NCI-H1436 treated with DMSO at 0.1 percent for 48 hours (cell line): Measurements from ENCODE around the gene DZIP1.
"Not testable (repeated sequence)": the region's sequence is repeated elsewhere in the genome, so short reads cannot be mapped to it uniquely, and the experiment has no call there.

Experiments
- DNase-seq: peaks from one replicate; lab custom pipeline; 2025; lab: John Stamatoyannopoulos, UW

Gene DZIP1

DNA sequence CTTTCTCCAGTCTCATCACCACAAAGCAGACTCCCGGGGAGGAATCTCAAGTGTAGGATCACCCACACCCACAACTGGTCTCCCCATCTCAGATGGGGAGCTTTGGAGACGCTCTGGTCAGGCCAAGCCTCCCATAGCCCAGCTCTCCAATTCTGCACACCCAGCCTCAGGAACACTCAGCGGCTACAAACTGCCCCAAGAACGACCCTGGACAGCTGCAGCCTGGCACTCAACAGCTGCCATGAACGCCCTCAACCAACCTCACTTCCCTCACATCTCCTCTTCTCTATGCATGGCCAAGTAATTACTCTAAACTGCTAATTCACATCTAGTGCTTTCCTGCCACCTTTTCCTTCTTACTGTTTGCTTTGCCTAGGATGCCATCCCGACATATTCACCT is 42.6 kb downstream of the DZIP1 start:
- no peak for DNase-seq

- DNase-seq, result no peak
These were observed 43.3 kb downstream of the DZIP1 start for GRCh38 chr13:95601216-95601615.

GRCh38 chr13:95596701-95597100 is 47.8 kb downstream of the DZIP1 start:
- no peak for DNase-seq

GRCh38 chr13:95593462-95593861 is 51.0 kb downstream of the DZIP1 start:
- DNase-seq, result no peak

- no peak for DNase-seq
These were observed 55.8 kb downstream of the DZIP1 start for GRCh38 chr13:95588721-95589120.

- DNase-seq, result no peak
These were observed 56.4 kb downstream of the DZIP1 start for GRCh38 chr13:95588134-95588533.

- DNase-seq, result no peak
These were observed 58.6 kb downstream of the DZIP1 start for GRCh38 chr13:95585867-95586266.

- no peak for DNase-seq
These were observed 65.2 kb downstream of the DZIP1 start for GRCh38 chr13:95579303-95579702.

- DNase-seq, result no peak
These were observed 71.3 kb downstream of the DZIP1 start for GRCh38 chr13:95573221-95573620.

DNA sequence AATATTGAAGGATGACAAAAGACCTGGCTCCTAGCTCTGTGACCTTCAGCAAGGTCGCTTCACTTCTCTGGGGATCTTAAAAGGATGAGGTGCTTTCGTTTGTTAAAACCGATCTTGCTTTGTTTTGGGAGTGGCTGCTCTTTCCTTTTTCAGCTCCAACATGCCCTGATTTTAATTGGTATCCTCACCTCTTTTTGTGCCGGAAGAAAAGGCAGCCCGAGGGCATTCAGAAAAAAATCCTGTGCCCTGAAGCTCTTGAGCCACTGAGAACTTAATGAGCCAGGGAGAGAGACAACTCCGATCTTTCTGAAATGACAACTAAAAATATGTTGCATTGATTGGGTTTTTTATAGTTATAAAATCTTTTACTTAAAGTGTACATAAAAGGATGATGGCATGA is 72.6 kb downstream of the DZIP1 start:
- no peak for DNase-seq

DNA sequence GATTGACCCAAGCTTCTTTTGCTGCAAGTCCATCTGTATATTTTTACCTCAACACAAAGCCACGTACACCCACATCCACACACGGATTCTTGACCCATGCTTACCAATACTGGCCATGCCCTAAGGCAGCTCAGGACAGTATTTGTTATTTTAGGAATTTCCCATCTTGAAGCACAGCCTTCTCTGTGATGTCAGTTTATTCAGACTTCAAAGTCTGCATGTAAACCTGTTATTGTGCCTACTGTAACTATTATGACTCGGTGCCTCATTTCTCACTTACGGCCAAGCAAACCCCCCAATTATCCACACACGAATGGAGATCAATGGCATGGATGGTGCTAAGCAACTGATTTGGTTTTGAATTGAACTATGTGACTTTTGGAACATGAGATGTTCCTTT is 74.5 kb downstream of the DZIP1 start:
- DNase-seq, result no peak

GRCh38 chr13:95568131-95568530 is 76.4 kb downstream of the DZIP1 start:
- no peak for DNase-seq

- not testable (repeated sequence) for DNase-seq
These were observed 78.7 kb downstream of the DZIP1 start for GRCh38 chr13:95565758-95566157.

DNA sequence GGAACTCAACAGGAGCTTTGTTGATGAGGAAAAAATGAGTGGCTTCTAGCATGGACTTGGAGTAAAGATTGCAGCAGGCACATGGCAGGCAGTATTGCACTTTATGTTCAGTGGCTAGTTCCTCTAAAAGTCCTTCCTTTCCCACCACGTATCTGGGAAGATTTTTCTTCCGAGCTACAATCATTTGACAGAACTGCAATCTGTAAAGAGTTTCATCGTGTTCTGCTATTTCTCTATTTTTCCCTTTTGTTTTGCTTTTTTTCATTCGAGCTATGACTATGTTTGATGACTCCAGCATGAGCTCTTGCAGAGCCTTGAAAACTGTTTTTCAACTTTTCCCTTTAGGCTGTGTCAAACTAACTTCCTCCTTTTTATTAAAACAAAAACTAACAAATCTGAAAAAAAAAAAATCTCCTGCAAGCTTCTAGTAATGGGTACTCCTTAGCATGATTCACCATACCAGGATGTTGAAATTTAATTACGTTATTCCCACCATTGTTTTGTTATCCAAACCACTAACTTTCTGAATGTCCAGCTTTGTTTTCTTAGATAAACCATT is 79.7 kb downstream of the DZIP1 start:
- no peak for DNase-seq

- no peak for DNase-seq
These were observed 80.4 kb downstream of the DZIP1 start for GRCh38 chr13:95564091-95564490.

DNA sequence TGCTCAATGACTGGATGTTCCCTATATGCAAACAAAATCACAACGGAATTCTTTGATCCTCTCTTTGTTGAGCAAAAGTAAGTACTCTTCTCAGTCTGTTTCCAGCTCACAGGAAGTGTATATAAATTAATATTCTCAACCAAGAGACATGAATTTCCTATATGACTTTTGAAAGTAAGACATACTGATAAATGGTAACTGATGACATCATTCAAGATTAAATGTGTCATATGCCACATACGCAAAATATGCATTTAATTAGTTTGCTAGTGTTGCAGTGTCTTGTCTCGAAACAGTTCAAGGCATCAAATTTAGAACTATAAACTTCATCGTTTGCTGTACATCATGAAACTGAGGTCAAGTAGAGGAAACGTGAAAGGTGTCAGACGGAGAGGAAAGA is 84.1 kb downstream of the DZIP1 start:
- DNase-seq, result no peak

GRCh38 chr13:95559100-95559499 is 85.4 kb downstream of the DZIP1 start:
- no peak for DNase-seq

DNA sequence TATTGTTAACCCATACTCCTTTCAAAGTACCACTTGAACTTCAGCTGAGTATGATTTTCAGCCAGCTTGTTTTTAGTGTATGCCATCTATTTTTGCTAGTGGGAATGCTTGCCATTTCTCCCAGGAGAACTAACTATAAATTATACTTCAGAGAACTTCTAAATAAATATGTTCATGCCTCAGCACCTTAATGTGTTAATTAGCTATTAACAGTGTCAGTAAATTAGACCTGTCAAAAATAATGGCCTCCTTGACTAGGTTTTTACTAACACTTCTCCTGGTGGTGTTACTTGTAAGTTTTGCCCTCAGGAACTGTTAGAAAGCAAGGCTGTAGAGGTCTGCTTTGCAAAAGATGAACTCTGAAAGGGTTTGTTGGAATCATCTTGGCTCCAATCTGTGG is 87.5 kb downstream of the DZIP1 start:
- no peak for DNase-seq

GRCh38 chr13:95553581-95554385 is 90.7 kb downstream of the DZIP1 start:
- no peak for DNase-seq

- no peak for DNase-seq
These were observed 91.7 kb downstream of the DZIP1 start, which contains the start of gene CLDN10 for GRCh38 chr13:95552539-95553441. Gene CLDN10, plus strand, starts transcription at chr13:95552720. Its CDS starts 34 bp downstream, at chr13:95552754.

- no peak for DNase-seq
These were observed 92.3 kb downstream of the DZIP1 start for GRCh38 chr13:95552208-95552538.

GRCh38 chr13:95547531-95548167 is 96.9 kb downstream of the DZIP1 start:
- no peak for DNase-seq
